ENCODE data around the gene EBF3. TPM values are rescaled to one million over a fixed set of nuclear protein-coding genes. Genes with fewer than 3 reads are reported as not detected.

EBF3 gene
- total RNA-seq, 1 experiment from 2014 or later, result 0.12 TPM

GRCh38 chr10:129845111-129845753, 118.8 kb downstream of the EBF3 start:
- H3K9me3 ChIP-seq (ENCODE audit: control insufficient read depth in 1 of 2, insufficient read depth in 1 of 2, low read depth in 1 of 2, low read length in 2 of 2), result no peaks in the 10 kb centered on the region
- H3K4me2 ChIP-seq (ENCODE audit: low read length), result no peak overlapping the region
- ChIA-PET RAD21 (ENCODE audit: low non-redundant PET in 1 of 2, low total read pairs in 2 of 2, uncharacterized antibody in 2 of 2, unreplicated experiment in 2 of 2) (no interaction called here), POLR2A (no interaction called here), CTCF (no interaction called here)
- no peak for DNase-seq (ENCODE audit: low read depth, low spot score)
- BruUV-seq (replicated peaks), result no TSS peak
- TF ChIP-seq EZH2 (IDR thresholded peaks at IDR 0.05), result no peak
- TF ChIP-seq RAD21 (IDR thresholded peaks at IDR 0.05; ENCODE audit: low read depth), result no peak
- TF ChIP-seq REST (IDR thresholded peaks at IDR 0.05; ENCODE audit: low read depth), result no peak
- no peak overlapping the region for H3K4me3 ChIP-seq (replicated peaks in 1 of 2; ENCODE audit: low read depth in 1 of 2, low read length in 2 of 2)
- no peaks in the 10 kb centered on the region for H3K4me1 ChIP-seq (ENCODE audit: control insufficient read depth in 1 of 2, insufficient read depth in 2 of 2, low read length in 2 of 2)
- H3K36me3 ChIP-seq (ENCODE audit: control insufficient read depth in 1 of 2, insufficient read depth in 2 of 2, low read length in 2 of 2), result no peaks in the 10 kb centered on the region
- intact Hi-C loops (cut with micrococcal nuclease), result no loop called here
- H3K27me3 ChIP-seq (ENCODE audit: insufficient read depth, low read length), result no peaks in the 10 kb centered on the region
- H2AFZ ChIP-seq (ENCODE audit: low read depth, low read length, poor library complexity, severe bottlenecking), result no peak overlapping the region
- H4K20me1 ChIP-seq (ENCODE audit: insufficient read depth), result no peaks in the 10 kb centered on the region
- no peak overlapping the region for H3K27ac ChIP-seq (ENCODE audit: low read depth, low read length)
- no peak overlapping the region for H3K9ac ChIP-seq (ENCODE audit: low read length)
- H3K79me2 ChIP-seq (ENCODE audit: insufficient read depth, low read length), result no peaks in the 10 kb centered on the region
- no peak for ATAC-seq
- no peaks in the 10 kb centered on the region for H3K9me2 ChIP-seq (ENCODE audit: insufficient read depth)

GRCh38 chr10:129844216-129844766, 119.8 kb downstream of the EBF3 start:
- CTCF ChIA-PET, result no interaction called here
- Histone ChIP-seq H3K4me1 (ENCODE audit: control insufficient read depth in 1 of 2, insufficient read depth in 2 of 2, low read length in 2 of 2) (no peaks in the 10 kb centered on the region), H3K9ac (ENCODE audit: low read length) (no peak overlapping the region), H3K36me3 (ENCODE audit: control insufficient read depth in 1 of 2, insufficient read depth in 2 of 2, low read length in 2 of 2) (no peaks in the 10 kb centered on the region), H2AFZ (ENCODE audit: low read depth, low read length, poor library complexity, severe bottlenecking) (no peak overlapping the region), H3K9me3 (ENCODE audit: control insufficient read depth in 1 of 2, insufficient read depth in 1 of 2, low read depth in 1 of 2, low read length in 2 of 2) (no peaks in the 10 kb centered on the region), H3K27me3 (ENCODE audit: insufficient read depth, low read length) (no peaks in the 10 kb centered on the region), H4K20me1 (ENCODE audit: insufficient read depth) (no peaks in the 10 kb centered on the region), H3K4me3 (replicated peaks in 1 of 2; ENCODE audit: low read depth in 1 of 2, low read length in 2 of 2) (no peak overlapping the region), H3K79me2 (ENCODE audit: insufficient read depth, low read length) (no peaks in the 10 kb centered on the region), H3K4me2 (ENCODE audit: low read length) (no peak overlapping the region), H3K27ac (ENCODE audit: low read depth, low read length) (no peak overlapping the region), H3K9me2 (ENCODE audit: insufficient read depth) (no peaks in the 10 kb centered on the region)
- DNase-seq (ENCODE audit: low read depth, low spot score) (no peak), ATAC-seq (no peak)
- RAD21 ChIA-PET (ENCODE audit: low non-redundant PET in 1 of 2, low total read pairs in 2 of 2, uncharacterized antibody in 2 of 2, unreplicated experiment in 2 of 2), result no interaction called here
- POLR2A ChIA-PET, result no interaction called here
- TF ChIP-seq SRF (IDR thresholded peaks at IDR 0.05; ENCODE audit: low read depth) (no peak), RAD21 (IDR thresholded peaks at IDR 0.05; ENCODE audit: low read depth) (no peak), REST (IDR thresholded peaks at IDR 0.05; ENCODE audit: low read depth) (no peak), EGR1 (IDR thresholded peaks at IDR 0.05; ENCODE audit: low read depth) (no peak), YY1 (IDR thresholded peaks at IDR 0.05; ENCODE audit: extremely low read depth, insufficient replicate concordance, low read depth, low read length) (no peak)
- BruUV-seq (replicated peaks), result no TSS peak
- intact Hi-C loops (cut with micrococcal nuclease), result no loop called here

Measured in HCT116 (cell line).